ENCODE measurements around the gene EPC1. TPM values are rescaled to one million over a fixed set of nuclear protein-coding genes. Genes with fewer than 3 reads are reported as not detected.

Gene EPC1
- total RNA-seq, 1 donor from 2014 or later = 31.0 TPM

- no peak for DNase-seq (ENCODE audit: low spot score)
- H3K27me3 Mint-ChIP-seq (ENCODE audit: unreplicated experiment) = peaks cover 2% of the 10 kb centered on the region
- no peak overlapping the region for H3K4me3 Mint-ChIP-seq (ENCODE audit: unreplicated experiment)
- H3K4me1 Mint-ChIP-seq (ENCODE audit: unreplicated experiment) = no peaks in the 10 kb centered on the region
- no peak overlapping the region for H3K27ac Mint-ChIP-seq (ENCODE audit: unreplicated experiment)
- no peak for TF ChIP-seq CTCF (IDR thresholded peaks at IDR 0.05; ENCODE audit: unreplicated experiment)
- H3K36me3 Mint-ChIP-seq (ENCODE audit: low read depth, unreplicated experiment) = peaks cover 21% of the 10 kb centered on the region
- H3K9me3 Mint-ChIP-seq (ENCODE audit: unreplicated experiment) = no peaks in the 10 kb centered on the region
These were observed 81.2 kb downstream of the EPC1 start for GRCh38 chr10:32265756-32266155.

- Mint-ChIP-seq H3K4me1 (ENCODE audit: unreplicated experiment) (no peaks in the 10 kb centered on the region), H3K27ac (ENCODE audit: unreplicated experiment) (no peak overlapping the region), H3K4me3 (ENCODE audit: unreplicated experiment) (no peak overlapping the region), H3K27me3 (ENCODE audit: unreplicated experiment) (peaks cover 7% of the 10 kb centered on the region), H3K36me3 (ENCODE audit: low read depth, unreplicated experiment) (peaks cover 5% of the 10 kb centered on the region), H3K9me3 (ENCODE audit: unreplicated experiment) (no peaks in the 10 kb centered on the region)
- DNase-seq (ENCODE audit: low spot score) = no peak
- TF ChIP-seq CTCF (IDR thresholded peaks at IDR 0.05; ENCODE audit: unreplicated experiment) = no peak
These were observed 83.7 kb downstream of the EPC1 start for GRCh38 chr10:32263300-32263699.

GRCh38 chr10:32259551-32259950 lies 87.4 kb downstream of the EPC1 start:
- Mint-ChIP-seq H3K36me3 (ENCODE audit: low read depth, unreplicated experiment) (no peaks in the 10 kb centered on the region), H3K4me1 (ENCODE audit: unreplicated experiment) (no peaks in the 10 kb centered on the region), H3K9me3 (ENCODE audit: unreplicated experiment) (no peaks in the 10 kb centered on the region), H3K27me3 (ENCODE audit: unreplicated experiment) (peaks cover 7% of the 10 kb centered on the region), H3K4me3 (ENCODE audit: unreplicated experiment) (no peak overlapping the region), H3K27ac (ENCODE audit: unreplicated experiment) (no peak overlapping the region)
- no peak for DNase-seq (ENCODE audit: low spot score)
- TF ChIP-seq CTCF (IDR thresholded peaks at IDR 0.05; ENCODE audit: unreplicated experiment) = no peak

GRCh38 chr10:32256613-32257437 lies 90.1 kb downstream of the EPC1 start:
- no peaks in the 10 kb centered on the region for H3K9me3 Mint-ChIP-seq (ENCODE audit: unreplicated experiment)
- DNase-seq (ENCODE audit: low spot score) = peak; percentile 58
- no peaks in the 10 kb centered on the region for H3K4me1 Mint-ChIP-seq (ENCODE audit: unreplicated experiment)
- H3K4me3 Mint-ChIP-seq (ENCODE audit: unreplicated experiment) = no peak overlapping the region
- no peaks in the 10 kb centered on the region for H3K36me3 Mint-ChIP-seq (ENCODE audit: low read depth, unreplicated experiment)
- peak; percentile 83 for TF ChIP-seq CTCF (IDR thresholded peaks at IDR 0.05; ENCODE audit: unreplicated experiment)
- H3K27ac Mint-ChIP-seq (ENCODE audit: unreplicated experiment) = no peak overlapping the region
- peaks cover 7% of the 10 kb centered on the region for H3K27me3 Mint-ChIP-seq (ENCODE audit: unreplicated experiment)

GRCh38 chr10:32253821-32254220 lies 93.1 kb downstream of the EPC1 start:
- no peak for DNase-seq (ENCODE audit: low spot score)
- Mint-ChIP-seq H3K4me1 (ENCODE audit: unreplicated experiment) (no peaks in the 10 kb centered on the region), H3K27ac (ENCODE audit: unreplicated experiment) (no peak overlapping the region), H3K36me3 (ENCODE audit: low read depth, unreplicated experiment) (no peaks in the 10 kb centered on the region), H3K9me3 (ENCODE audit: unreplicated experiment) (no peaks in the 10 kb centered on the region), H3K27me3 (ENCODE audit: unreplicated experiment) (no peaks in the 10 kb centered on the region), H3K4me3 (ENCODE audit: unreplicated experiment) (no peak overlapping the region)
- TF ChIP-seq CTCF (IDR thresholded peaks at IDR 0.05; ENCODE audit: unreplicated experiment) = no peak

Data from endothelial cell (in vitro differentiated cells).